MM.1S (cell line): ENCODE data around the gene MYLK.

Experiments used
- EZH2phosphoT487 ChIP-seq: fragments of 300-600 bp; sonication (generic); IDR thresholded peaks from 2 replicates; pipeline ENCODE4 v1.6.1; 2018; ENCODE audit warnings: antibody characterized with exemption, low read length
- TF ChIP-seq, protein P1 (sequence below): fragments of 300-600 bp; sonication (generic); IDR thresholded peaks from 2 replicates; pipeline ENCODE4 v1.5.1; 2016; ENCODE audit warnings: antibody characterized with exemption, low read length, mixed read lengths

DNA sequence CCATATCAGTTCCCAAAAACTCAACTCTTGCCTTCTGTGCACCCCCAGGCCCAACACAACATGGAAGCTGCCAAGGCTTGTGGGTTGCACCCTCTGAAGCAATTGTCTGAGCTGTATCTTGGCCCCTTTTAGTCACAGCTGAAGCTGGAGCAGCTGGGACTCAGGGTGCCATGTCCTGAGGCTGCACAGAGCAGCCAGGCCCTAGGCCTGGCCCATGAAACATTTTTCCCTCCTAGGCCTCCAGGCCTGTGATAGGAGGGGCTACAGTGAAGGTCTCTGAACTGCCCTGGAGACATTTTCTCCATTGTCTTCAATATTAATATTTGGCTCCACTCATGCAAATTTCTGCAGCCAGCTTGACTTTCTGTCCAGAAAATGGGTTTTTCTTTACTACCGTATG is 8.1 kb upstream of the MYLK start:
- TF ChIP-seq, protein P1, sequence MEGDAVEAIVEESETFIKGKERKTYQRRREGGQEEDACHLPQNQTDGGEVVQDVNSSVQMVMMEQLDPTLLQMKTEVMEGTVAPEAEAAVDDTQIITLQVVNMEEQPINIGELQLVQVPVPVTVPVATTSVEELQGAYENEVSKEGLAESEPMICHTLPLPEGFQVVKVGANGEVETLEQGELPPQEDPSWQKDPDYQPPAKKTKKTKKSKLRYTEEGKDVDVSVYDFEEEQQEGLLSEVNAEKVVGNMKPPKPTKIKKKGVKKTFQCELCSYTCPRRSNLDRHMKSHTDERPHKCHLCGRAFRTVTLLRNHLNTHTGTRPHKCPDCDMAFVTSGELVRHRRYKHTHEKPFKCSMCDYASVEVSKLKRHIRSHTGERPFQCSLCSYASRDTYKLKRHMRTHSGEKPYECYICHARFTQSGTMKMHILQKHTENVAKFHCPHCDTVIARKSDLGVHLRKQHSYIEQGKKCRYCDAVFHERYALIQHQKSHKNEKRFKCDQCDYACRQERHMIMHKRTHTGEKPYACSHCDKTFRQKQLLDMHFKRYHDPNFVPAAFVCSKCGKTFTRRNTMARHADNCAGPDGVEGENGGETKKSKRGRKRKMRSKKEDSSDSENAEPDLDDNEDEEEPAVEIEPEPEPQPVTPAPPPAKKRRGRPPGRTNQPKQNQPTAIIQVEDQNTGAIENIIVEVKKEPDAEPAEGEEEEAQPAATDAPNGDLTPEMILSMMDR, result no peak
- no peak for TF ChIP-seq EZH2phosphoT487
